Choroid plexus epithelial cell (primary cell): ENCODE measurements around the gene DOCK10.

Experiments used
- DNase-seq: peaks from one replicate; pipeline ENCODE4 v3.0.0-alpha.2; 2010; ENCODE audit warnings: low read depth
- H3K4me3 ChIP-seq: 2 replicates; pipeline ENCODE4 v1.5.1; 2011; ENCODE audit warnings: low read depth, mild to moderate bottlenecking, control low read depth, low read length, moderate library complexity
- CTCF ChIP-seq: conservative IDR thresholded peaks from 2 replicates; pipeline ENCODE4 v1.5.1; 2011; ENCODE audit warnings: low read depth, mild to moderate bottlenecking, control low read depth, inconsistent platforms, low read length, moderate library complexity

DOCK10 gene

DNA sequence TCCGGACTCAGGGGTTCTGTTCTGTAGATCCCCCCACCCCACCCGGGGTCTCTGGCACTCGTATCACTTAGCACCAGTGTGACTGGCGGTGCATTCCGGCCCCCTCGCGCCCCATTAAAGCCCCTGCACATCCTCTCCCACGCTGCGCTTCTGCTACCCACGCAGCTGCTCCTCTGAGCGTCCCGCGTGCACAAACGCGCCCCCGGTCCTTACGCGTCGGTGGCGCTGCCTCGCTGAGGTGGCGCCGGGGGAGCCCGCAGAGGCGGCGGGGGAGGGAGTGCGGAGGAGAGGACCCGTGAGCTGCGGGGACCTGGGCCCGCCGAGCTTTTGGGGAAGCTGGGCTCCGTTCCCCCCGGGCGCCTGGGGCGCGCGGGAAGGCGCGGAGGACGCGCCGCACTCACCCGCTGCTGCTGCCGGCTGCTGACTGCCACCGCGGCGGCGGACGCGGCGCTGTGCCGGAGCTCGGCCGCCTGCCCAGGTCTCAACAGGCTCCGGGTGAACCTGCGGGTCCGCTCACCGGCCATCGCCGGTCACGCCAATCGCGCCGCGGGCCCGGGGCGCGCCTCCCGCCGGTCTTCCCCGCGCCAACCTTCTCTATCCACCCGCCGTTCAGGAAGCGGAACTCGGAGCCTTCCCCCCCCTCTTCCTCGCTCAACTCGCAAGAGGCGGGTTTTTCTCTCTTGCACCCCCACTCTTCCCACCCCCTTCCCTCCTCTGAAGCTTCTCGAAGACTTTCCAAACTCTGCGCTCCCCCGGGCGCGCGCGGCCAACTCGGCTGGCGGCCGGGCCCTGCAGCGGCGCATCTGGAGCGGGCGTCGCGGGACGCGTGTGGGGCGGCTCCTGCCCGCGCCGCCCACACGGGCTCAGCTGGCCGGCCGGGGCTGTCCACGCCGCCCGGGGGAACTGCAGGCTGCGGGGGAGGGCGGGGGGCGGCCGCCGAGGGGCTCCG, at the start of gene DOCK10:
DOCK10 (minus strand) TSS at position 618 of the 949 bp plus-strand sequence; CDS start at position 524, 94 bp downstream.
- no peak for TF ChIP-seq CTCF
- peak within 1 kb of the TSS; percentile 71 for H3K4me3 ChIP-seq
- DNase-seq, result peak; percentile 60

DNA sequence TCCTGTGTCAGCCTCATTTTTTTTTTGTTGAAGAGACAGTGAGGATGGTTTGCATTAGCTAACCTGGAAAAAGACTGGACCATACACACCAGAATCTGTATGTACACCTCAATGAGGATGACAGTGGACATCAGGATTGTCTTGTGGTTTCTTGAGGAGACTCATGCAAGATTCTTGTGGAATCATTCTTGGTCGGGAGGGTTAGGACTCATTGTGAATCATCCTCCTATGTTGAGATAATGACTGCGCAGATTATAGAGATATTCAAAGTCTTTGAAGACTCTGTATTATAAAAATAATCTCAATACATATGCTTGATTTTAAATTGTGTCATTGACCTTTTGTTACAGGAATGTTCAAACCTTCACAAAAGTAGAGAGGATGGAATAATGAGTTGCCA, 49.1 kb upstream of the DOCK10 start:
- no peak for TF ChIP-seq CTCF
- peak; percentile 87 for DNase-seq
- no peak overlapping the region for H3K4me3 ChIP-seq

GRCh38 chr2:225090746-225091145, 48.5 kb upstream of the DOCK10 start:
- DNase-seq, result no peak

GRCh38 chr2:225086915-225087314, 44.6 kb upstream of the DOCK10 start:
- no peak for TF ChIP-seq CTCF
- no peak for DNase-seq
- no peak overlapping the region for H3K4me3 ChIP-seq

More at GRCh38 chr2:225090746-225091145, 48.5 kb upstream of the DOCK10 start:
- no peak overlapping the region for H3K4me3 ChIP-seq
- no peak for TF ChIP-seq CTCF

DNA sequence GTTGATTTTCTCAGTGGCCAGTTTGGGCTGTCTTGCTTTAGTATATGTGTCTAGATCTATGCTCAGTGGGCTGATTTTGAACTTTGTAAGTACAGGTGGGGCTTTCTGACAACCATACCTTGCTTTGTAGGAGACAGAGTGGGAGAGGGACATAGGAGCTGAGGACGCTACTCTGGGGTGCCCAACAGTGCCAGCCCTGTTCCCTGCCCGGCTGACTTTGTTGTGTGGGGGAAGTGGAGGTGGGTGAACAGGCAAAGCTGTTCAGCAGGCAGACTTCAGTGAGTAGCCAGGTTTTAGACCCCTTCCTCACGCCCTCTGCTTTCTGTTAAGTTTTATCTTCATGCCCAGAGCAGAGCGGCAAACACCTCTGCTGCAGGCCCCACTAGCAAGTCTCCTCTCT, 44.2 kb upstream of the DOCK10 start:
- H3K4me3 ChIP-seq, result no peak overlapping the region
- TF ChIP-seq CTCF, result no peak
- DNase-seq, result no peak

DNA sequence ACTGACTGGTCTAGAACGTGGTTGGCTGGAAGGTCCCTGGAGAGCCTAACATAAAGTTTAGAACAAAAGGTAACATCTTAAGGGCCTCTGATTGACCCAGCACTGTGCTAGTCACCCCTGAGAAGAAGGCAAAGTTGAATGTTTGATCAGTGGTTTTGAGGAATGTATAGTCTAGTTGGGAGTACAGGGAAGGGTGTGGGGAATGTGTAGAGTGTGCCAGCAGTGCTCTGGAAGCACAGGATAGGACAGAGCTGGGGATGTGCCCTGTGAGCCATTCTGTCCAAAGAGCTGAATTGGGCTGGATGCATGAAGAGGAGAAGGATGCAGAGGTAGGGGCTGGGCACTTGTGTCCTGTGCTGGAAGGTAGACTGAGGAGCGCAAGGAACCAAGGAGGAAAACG, 41.0 kb upstream of the DOCK10 start:
- H3K4me3 ChIP-seq, result no peak overlapping the region
- no peak for DNase-seq
- no peak for TF ChIP-seq CTCF

GRCh38 chr2:225076125-225076524, 33.9 kb upstream of the DOCK10 start:
- TF ChIP-seq CTCF, result no peak
- H3K4me3 ChIP-seq, result no peak overlapping the region
- no peak for DNase-seq
